Measurements from ENCODE around the gene BMPER. TPM values are rescaled to one million over a fixed set of nuclear protein-coding genes. Genes with fewer than 3 reads are reported as not detected.

The BMPER gene
- total and polyA plus RNA-seq, 8 donors, result 0.14 to 1.6 (median 0.46) TPM

GRCh38 chr7:33933611-33934281, 28.4 kb downstream of the BMPER start:
- H3K27ac ChIP-seq, result no peak overlapping the region
- no peaks in the 10 kb centered on the region for H3K9me3 ChIP-seq
- no peak overlapping the region for H3K4me3 ChIP-seq
- DNase-seq (no peak), ATAC-seq (peak in 1 of 4 donors; percentile 23), FAIRE-seq (no peak)
- 62 to 73% methylated on average over 4 of the region's 4 CpGs for WGBS, 2 donors
- intact Hi-C loops (cut with DNase I), result no loop called here
- peaks cover 0 to 4% (median 0%) of the 10 kb centered on the region in 4 donors for H3K27me3 ChIP-seq
- no peaks in the 10 kb centered on the region for H3K36me3 ChIP-seq
- H3K4me1 ChIP-seq, result no peaks in the 10 kb centered on the region
- TF ChIP-seq CTCF (IDR thresholded peaks at IDR 0.05), result no peak

GRCh38 chr7:33934391-33934790, 29.1 kb downstream of the BMPER start:
- DNase-seq, result no peak
- intact Hi-C loops (cut with DNase I), result no loop called here

GRCh38 chr7:33936503-33936902, 31.2 kb downstream of the BMPER start:
- H3K27ac ChIP-seq, result no peak overlapping the region
- FAIRE-seq, result no peak
- H3K4me1 ChIP-seq, result no peaks in the 10 kb centered on the region
- WGBS, 2 donors, result 65 to 66% methylated on average over 5 of the region's 5 CpGs
- no peak for ATAC-seq
- no peak overlapping the region for H3K4me3 ChIP-seq
- no peaks in the 10 kb centered on the region for H3K27me3 ChIP-seq
- no peak for TF ChIP-seq CTCF (IDR thresholded peaks at IDR 0.05)
- DNase-seq, result no peak
- no peaks in the 10 kb centered on the region for H3K36me3 ChIP-seq
- intact Hi-C loops (cut with DNase I), result no loop called here
- H3K9me3 ChIP-seq, result no peaks in the 10 kb centered on the region

More at GRCh38 chr7:33934391-33934790, 29.1 kb downstream of the BMPER start:
- Histone ChIP-seq H3K4me3 (no peak overlapping the region), H3K36me3 (no peaks in the 10 kb centered on the region), H3K9me3 (no peaks in the 10 kb centered on the region), H3K27ac (no peak overlapping the region), H3K4me1 (no peaks in the 10 kb centered on the region), H3K27me3 (peaks cover 0 to under 1% (median 0%) of the 10 kb centered on the region in 4 donors)
- ATAC-seq (no peak), FAIRE-seq (no peak)
- WGBS, 2 donors, result 83 to 85% methylated on average over 2 of the region's 2 CpGs
- TF ChIP-seq CTCF (IDR thresholded peaks at IDR 0.05), result no peak

GRCh38 chr7:33937871-33938270, 32.5 kb downstream of the BMPER start:
- Histone ChIP-seq H3K9me3 (no peaks in the 10 kb centered on the region), H3K27me3 (no peaks in the 10 kb centered on the region), H3K27ac (no peak overlapping the region), H3K36me3 (no peaks in the 10 kb centered on the region), H3K4me3 (no peak overlapping the region), H3K4me1 (no peaks in the 10 kb centered on the region)
- DNase-seq (no peak), FAIRE-seq (no peak), ATAC-seq (no peak)
- WGBS, 2 donors, result 62 to 77% methylated on average over 5 of the region's 5 CpGs
- intact Hi-C loops (cut with DNase I), result no loop called here
- no peak for TF ChIP-seq CTCF (IDR thresholded peaks at IDR 0.05)

- WGBS, 2 donors, result 74 to 75% methylated on average over 2 of the region's 2 CpGs
- no peak for TF ChIP-seq CTCF (IDR thresholded peaks at IDR 0.05)
- no peaks in the 10 kb centered on the region for H3K4me1 ChIP-seq
- intact Hi-C loops (cut with DNase I), result no loop called here
- H3K4me3 ChIP-seq, result no peak overlapping the region
- FAIRE-seq (no peak), DNase-seq (no peak), ATAC-seq (no peak)
- no peaks in the 10 kb centered on the region for H3K9me3 ChIP-seq
- H3K27ac ChIP-seq, result no peak overlapping the region
- no peaks in the 10 kb centered on the region for H3K27me3 ChIP-seq
- H3K36me3 ChIP-seq, result no peaks in the 10 kb centered on the region
These were observed 33.8 kb downstream of the BMPER start for GRCh38 chr7:33939121-33939520.
